Right ventricle myocardium inferior (tissue), 1 donor: ENCODE data around the gene WBP2. TPM values are rescaled to one million over a fixed set of nuclear protein-coding genes. Genes with fewer than 3 reads are reported as not detected.

Experiments
- ATAC-seq: fragments of 200-7000 bp; cut with Tn5 transposase; one replicate; pipeline ENCODE4 v1.9.1; 2020; ENCODE audit warnings: mild to moderate bottlenecking, moderate library complexity
- DNase-seq: peaks from one replicate; pipeline ENCODE4 v3.0.0; 2021; ENCODE audit errors: missing footprints
- intact Hi-C: fragments of 100-400 bp; cut with DNase I; formaldehyde crosslinking; loops from one replicate; pipeline ENCODE4 v1.11.0; 2022
- total RNA-seq: library from RNA; stranded (reverse); fragmentation: NEBNext Ultra II Directional; extraction: Animal tissue kit (Norgen Biotek cat#: 25700); gene quantifications from one replicate; pipeline ENCODE4 v1.2.1, GENCODE V29; 2021
- donor health status: DM: no; HTN: yes; CAD: no; lungs with severe emphysema.

Gene WBP2
- total RNA-seq, 1 donor from 2014 or later, result 151 TPM

DNA sequence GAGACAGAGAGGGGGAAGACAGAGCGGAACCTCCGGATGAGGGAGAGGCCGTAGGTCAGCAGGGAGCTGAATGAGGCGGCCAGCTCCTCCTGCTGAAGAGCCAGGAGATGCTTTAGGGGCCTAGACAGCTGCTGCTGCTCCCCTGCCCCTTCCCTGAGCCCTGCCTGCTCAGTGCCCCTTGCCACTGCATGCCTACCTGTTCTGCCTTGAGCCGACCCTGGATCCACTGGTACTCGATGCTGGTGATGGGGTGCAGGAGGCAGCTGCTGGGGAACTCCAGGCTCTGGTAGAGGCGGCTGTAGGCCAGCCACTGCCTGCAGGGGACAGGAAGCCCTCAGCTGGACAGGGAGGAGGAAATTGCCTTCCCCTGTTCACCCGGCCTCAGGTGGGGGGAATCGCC is 18.5 kb downstream of the WBP2 start:
- intact Hi-C loops, result no loop called here
- ATAC-seq, result no peak

DNA sequence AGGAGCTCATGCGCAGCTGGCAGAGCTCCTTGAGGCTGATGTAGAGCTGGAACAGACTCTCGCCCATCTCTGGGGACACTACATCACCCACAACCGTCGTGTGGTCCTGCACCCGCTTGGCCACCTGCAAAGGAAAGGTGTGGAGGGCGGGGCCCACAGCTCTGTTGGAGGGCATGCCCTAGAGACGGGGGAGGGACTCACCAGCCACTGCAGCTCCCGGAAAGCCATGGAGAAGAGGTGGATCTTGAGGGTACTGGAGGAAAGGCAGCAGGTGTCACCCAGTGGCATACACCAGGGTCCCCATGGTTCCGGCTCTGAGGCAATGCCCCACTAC is 19.5 kb downstream of the WBP2 start:
- intact Hi-C loops, result no loop called here
- no peak for DNase-seq

More for the DNA sequence above, 18.5 kb downstream of the WBP2 start:
- DNase-seq, result no peak

GRCh38 chr17:75834928-75835653 is 20.0 kb downstream of the WBP2 start:
- no peak for DNase-seq
- intact Hi-C loops, result no loop called here

More for the DNA sequence above, 19.5 kb downstream of the WBP2 start:
- ATAC-seq, result no peak

GRCh38 chr17:75834279-75834920 is 20.7 kb downstream of the WBP2 start:
- intact Hi-C loops, result no loop called here
- DNase-seq (no peak), ATAC-seq (no peak)

More at GRCh38 chr17:75834928-75835653, 20.0 kb downstream of the WBP2 start:
- ATAC-seq, result no peak

- intact Hi-C loops, result no loop called here
- ATAC-seq, result peak; percentile 11
- no peak for DNase-seq
Measured at GRCh38 chr17:75832652-75833400, 22.3 kb downstream of the WBP2 start.

DNA sequence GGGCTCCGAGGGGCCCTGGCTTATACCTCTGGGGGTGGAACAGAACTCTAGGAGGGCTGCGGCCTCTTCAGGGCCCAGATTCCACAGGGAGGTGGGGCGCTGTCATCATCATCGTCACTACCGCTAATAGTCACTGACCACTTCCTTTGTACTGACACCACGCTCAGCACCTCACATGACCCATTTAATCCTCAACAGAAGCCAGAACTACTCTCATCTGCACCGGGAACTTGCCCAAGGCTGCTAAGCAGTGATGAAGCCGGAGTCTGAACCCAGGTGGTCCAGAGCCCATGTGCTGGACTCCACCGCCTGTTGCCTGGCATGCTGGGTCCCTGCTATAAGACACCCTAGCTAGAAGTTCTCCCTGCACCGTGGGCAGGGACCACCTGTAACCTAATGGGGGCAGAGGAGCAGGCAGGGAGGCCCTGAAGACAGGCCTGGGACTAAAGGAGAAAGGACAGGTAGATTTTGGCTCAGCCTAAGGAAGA is 22.9 kb downstream of the WBP2 start:
- DNase-seq, result no peak
- intact Hi-C loops, result no loop called here
- peak; percentile 5 for ATAC-seq

DNA sequence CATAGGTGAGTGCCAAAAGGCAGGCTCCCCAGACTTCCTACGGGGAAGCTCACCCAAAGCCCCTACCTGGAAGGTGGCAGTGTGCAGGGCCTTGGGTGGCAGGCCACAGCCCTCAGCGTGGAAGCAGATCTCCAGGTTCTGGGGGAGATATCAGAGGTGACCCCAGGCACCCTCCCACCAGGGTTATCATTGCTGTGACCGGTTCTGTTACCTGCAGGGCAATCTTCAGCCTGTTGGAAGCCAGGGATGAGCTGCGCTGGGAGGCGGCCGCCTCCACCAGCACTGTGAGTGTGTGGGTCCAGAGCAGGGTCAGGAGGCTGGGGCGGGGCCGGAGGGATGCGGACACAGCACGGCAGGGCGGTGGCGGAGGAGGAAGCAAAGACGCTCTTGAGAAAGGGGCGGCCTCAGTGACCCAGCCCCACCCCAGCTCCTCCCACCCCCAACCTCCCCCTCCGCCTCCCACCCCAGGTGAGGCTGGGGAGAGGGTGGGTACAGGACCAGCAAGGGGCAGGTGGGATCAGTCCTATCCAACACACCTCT is 24.0 kb downstream of the WBP2 start:
- DNase-seq (no peak), ATAC-seq (no peak)
- intact Hi-C loops, result no loop called here

- DNase-seq, result no peak
- no peak for ATAC-seq
- intact Hi-C loops, result no loop called here
Measured at GRCh38 chr17:75830164-75831031, 24.7 kb downstream of the WBP2 start.

DNA sequence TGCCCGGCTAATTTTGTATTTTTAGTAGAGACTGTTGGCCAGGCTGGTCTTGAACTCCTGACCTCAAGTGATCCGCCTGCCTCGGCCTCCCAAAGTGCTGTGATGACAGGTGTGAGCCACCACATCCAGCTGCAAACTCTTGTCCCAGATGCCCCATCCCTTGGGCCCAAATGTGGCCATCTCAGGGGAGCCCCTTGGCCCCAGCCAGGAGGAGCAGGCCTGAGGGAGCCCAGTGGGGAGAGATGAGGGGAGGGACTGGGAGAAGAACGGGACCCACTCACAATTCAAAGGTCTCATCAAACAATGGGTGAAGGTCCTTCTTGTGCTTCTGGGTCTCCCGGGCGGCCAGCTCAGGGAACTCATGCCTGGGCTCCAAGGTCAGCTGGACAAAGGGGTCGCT is 25.4 kb downstream of the WBP2 start:
- intact Hi-C loops, result loop anchor here (5.0 kb wide), 1 partner anchor 37 kb away; no protein-coding TSS in a partner anchor
- ATAC-seq (no peak), DNase-seq (no peak)

DNA sequence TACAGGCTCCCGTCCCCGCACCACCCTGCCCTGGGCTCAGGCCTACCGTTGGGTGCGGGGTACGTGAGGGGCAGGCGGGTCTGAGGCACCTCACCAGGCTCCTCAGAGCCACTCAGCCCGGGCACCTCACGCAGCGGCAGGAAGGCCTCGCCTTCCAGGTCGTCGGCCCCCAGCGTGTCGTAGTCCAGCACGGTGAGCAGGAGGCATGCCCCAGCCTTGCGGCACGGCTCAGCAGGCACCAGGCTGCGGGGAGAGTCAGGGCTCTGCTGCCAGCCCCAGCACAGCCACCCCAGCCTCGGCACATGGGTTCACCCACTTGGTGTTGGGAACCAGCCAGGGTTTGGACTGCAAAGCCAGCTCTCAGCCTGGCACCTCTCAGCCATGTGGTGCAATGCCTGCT is 26.4 kb downstream of the WBP2 start:
- DNase-seq, result no peak
- intact Hi-C loops, result loop anchor here (5.0 kb wide), 1 partner anchor 36 kb away; no protein-coding TSS in a partner anchor
- no peak for ATAC-seq

- intact Hi-C loops, result loop anchor here (5.0 kb wide), 1 partner anchor 36 kb away; no protein-coding TSS in a partner anchor
- no peak for DNase-seq
- no peak for ATAC-seq
Measured at GRCh38 chr17:75828076-75828400, 27.1 kb downstream of the WBP2 start.

GRCh38 chr17:75827308-75828075 is 27.6 kb downstream of the WBP2 start:
- DNase-seq (peak; percentile 82), ATAC-seq (peak; percentile 74)
- intact Hi-C loops, result loop anchor here (5.0 kb wide), 1 partner anchor 35 kb away; no protein-coding TSS in a partner anchor

- ATAC-seq (no peak), DNase-seq (no peak)
- intact Hi-C loops, result loop anchor here (5.0 kb wide), 1 partner anchor 34 kb away; no protein-coding TSS in a partner anchor
Measured at GRCh38 chr17:75826561-75827307, 28.4 kb downstream of the WBP2 start.

DNA sequence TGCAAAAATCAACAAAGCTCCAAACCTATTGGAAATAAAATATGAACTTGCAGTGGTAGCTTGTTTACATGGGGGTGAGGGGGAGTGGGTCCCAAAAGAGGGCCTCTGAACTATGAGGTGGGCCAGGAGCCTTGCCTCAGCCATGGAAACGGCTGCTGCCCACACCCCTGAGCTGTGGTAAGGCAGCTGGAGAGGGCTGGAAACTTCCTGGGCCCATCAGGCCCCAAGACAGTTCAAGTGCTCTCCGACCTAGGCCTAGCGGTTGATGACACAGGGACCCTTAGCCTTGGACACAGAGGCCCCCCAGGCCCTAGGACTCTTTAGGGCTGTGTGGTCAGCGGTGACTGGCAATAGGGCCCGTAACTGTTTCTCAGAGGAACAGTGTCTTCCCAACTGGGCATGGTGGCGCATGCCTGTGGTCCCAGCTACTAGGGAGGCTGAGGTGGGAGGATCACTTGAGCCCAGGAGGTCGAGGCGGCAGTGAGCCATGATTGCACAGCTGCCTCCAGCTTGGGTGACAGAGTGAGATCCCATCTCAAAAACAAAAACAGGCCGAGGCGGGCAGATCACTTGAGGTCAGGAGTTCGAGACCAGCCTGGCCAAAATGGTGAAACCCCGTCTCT is 29.3 kb downstream of the WBP2 start:
- intact Hi-C loops, result loop anchor here (5.0 kb wide), 1 partner anchor 34 kb away; no protein-coding TSS in a partner anchor

GRCh38 chr17:75825149-75825552 is 30.0 kb downstream of the WBP2 start:
- DNase-seq, result no peak
- intact Hi-C loops, result loop anchor here (5.0 kb wide), 1 partner anchor 33 kb away; no protein-coding TSS in a partner anchor
- ATAC-seq, result no peak

More for the DNA sequence above, 29.3 kb downstream of the WBP2 start:
- ATAC-seq (no peak), DNase-seq (no peak)

GRCh38 chr17:75824666-75825065 is 30.5 kb downstream of the WBP2 start:
- intact Hi-C loops, result loop anchor here (5.0 kb wide), 1 partner anchor 32 kb away; no protein-coding TSS in a partner anchor
- DNase-seq, result no peak
- ATAC-seq, result no peak
